KMS-11 (cell line): ENCODE results near the gene ALKBH4.
"Not testable (repeated sequence)": the region's sequence is repeated elsewhere in the genome, so short reads cannot be mapped to it uniquely, and the experiment has no call there.

Source experiments
- H2AFZ ChIP-seq: fragments of 200-600 bp; sonication (generic); 2 replicates; pipeline ENCODE4 v1.6.1; 2016; ENCODE audit warnings: antibody characterized with exemption, mixed run types, low read depth
- H3K27ac ChIP-seq: fragments of 200-600 bp; sonication (generic); 2 replicates; pipeline ENCODE4 v1.6.1; 2016; ENCODE audit warnings: mild to moderate bottlenecking, mixed run types
- H3K27me3 ChIP-seq: fragments of 200-600 bp; sonication (generic); 2 replicates; pipeline ENCODE4 v1.6.1; 2017; ENCODE audit warnings: mild to moderate bottlenecking, low read depth, mixed run types, moderate library complexity; ENCODE audit not compliant: insufficient read depth
- H3K36me3 ChIP-seq: fragments of 200-600 bp; sonication (generic); 2 replicates; pipeline ENCODE4 v1.6.1; 2017; ENCODE audit warnings: mild to moderate bottlenecking, mixed run types; ENCODE audit not compliant: insufficient read depth
- H3K4me1 ChIP-seq: fragments of 200-600 bp; sonication (generic); 2 replicates; pipeline ENCODE4 v1.6.1; 2016; ENCODE audit warnings: mild to moderate bottlenecking, low read depth, mixed run types; ENCODE audit not compliant: poor library complexity, severe bottlenecking
- H3K4me2 ChIP-seq: fragments of 200-600 bp; sonication (generic); 2 replicates; pipeline ENCODE4 v1.7.0; 2016; ENCODE audit warnings: mild to moderate bottlenecking, mixed run types
- H3K4me3 ChIP-seq: fragments of 200-600 bp; sonication (generic); IDR thresholded peaks from 2 replicates; pipeline ENCODE4 v1.6.1; 2017; ENCODE audit warnings: low read depth, low read length, mixed read lengths; ENCODE audit not compliant: insufficient read depth
- H3K79me2 ChIP-seq: fragments of 200-600 bp; sonication (generic); 2 replicates; pipeline ENCODE4 v1.6.1; 2016; ENCODE audit warnings: low read depth, mixed run types; ENCODE audit not compliant: insufficient read depth
- H3K9ac ChIP-seq: fragments of 200-600 bp; sonication (generic); 2 replicates; pipeline ENCODE4 v1.6.1; 2016; ENCODE audit warnings: mild to moderate bottlenecking, mixed run types
- H4K20me1 ChIP-seq: fragments of 200-600 bp; sonication (generic); 2 replicates; pipeline ENCODE4 v1.6.1; 2016; ENCODE audit warnings: mild to moderate bottlenecking, mixed run types; ENCODE audit not compliant: insufficient read depth
- CTCF ChIP-seq: fragments of 200-600 bp; sonication (generic); conservative IDR thresholded peaks from 2 replicates; pipeline ENCODE4 v1.6.1; 2017; ENCODE audit warnings: low read depth, mild to moderate bottlenecking, antibody characterized with exemption, low read length, moderate library complexity, mixed read lengths

Gene ALKBH4

GRCh38 chr7:102410123-102410522 lies 54.5 kb downstream of the ALKBH4 start:
- H2AFZ ChIP-seq = no peak overlapping the region
- no peak overlapping the region for H3K9ac ChIP-seq
- no peak overlapping the region for H3K27ac ChIP-seq
- H3K4me1 ChIP-seq = peaks cover 55% of the 10 kb centered on the region
- no peak overlapping the region for H3K4me2 ChIP-seq
- H3K79me2 ChIP-seq = peaks cover 24% of the 10 kb centered on the region
- H3K27me3 ChIP-seq = no peaks in the 10 kb centered on the region
- no peaks in the 10 kb centered on the region; the same call in 1 of the 2 replicates for H4K20me1 ChIP-seq
- H3K4me3 ChIP-seq = no peak overlapping the region
- H3K36me3 ChIP-seq = peaks cover 5% of the 10 kb centered on the region; the same call in 1 of the 2 replicates
- no peak for TF ChIP-seq CTCF

DNA sequence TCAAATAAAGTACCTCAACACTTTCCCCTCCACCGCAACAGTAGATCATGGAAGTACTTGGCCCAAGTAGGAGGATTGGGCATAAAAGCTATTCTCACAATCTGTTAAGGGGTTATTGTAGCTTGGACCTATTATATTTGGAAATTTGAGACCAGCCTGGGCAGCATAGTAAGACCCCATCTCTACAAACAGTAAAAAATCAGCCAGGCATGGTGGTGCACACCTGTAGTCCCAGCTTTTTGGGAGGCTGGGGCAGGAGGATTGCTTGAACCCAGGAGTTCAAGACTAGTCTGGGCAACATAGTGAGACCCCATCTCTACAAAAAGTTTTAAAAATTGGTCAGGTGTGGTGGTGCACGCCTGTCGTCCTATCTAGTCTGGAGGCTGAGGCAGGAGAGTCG lies 55.3 kb downstream of the ALKBH4 start:
- H3K4me3 ChIP-seq = no peak overlapping the region
- no peak overlapping the region for H3K4me2 ChIP-seq
- peaks cover 24% of the 10 kb centered on the region for H3K79me2 ChIP-seq
- peaks cover 55% of the 10 kb centered on the region for H3K4me1 ChIP-seq
- TF ChIP-seq CTCF = no peak
- no peak overlapping the region for H2AFZ ChIP-seq
- no peaks in the 10 kb centered on the region for H3K27me3 ChIP-seq
- H4K20me1 ChIP-seq = no peaks in the 10 kb centered on the region; the same call in 1 of the 2 replicates
- H3K27ac ChIP-seq = no peak overlapping the region
- H3K36me3 ChIP-seq = peaks cover 5% of the 10 kb centered on the region; the same call in 1 of the 2 replicates
- no peak overlapping the region for H3K9ac ChIP-seq

DNA sequence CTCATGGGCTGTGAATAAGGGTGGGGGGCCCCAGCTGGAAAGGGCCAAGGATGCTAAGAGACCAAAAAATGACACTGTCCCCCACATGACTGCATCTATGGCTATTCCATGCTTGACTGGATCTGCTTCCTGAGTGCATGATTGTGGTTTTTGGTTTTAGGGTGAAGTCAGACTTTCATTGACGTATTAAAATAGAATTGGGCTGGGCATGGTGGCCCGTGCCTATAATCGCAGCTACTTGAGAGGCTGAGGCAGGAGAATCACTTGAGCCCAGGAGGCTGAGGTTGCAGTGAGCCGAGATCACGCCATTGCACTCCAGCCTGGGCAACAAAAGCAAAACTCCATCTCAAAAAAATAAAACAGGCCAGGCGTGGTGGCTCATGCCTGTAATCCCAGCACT lies 56.1 kb downstream of the ALKBH4 start:
- H3K4me1 ChIP-seq = peaks cover 55% of the 10 kb centered on the region
- H3K27me3 ChIP-seq, H3K4me3 ChIP-seq, H3K9ac ChIP-seq, H4K20me1 ChIP-seq, H2AFZ ChIP-seq, H3K27ac ChIP-seq, H3K36me3 ChIP-seq, H3K4me2 ChIP-seq: not testable (repeated sequence)
- peaks cover 16% of the 10 kb centered on the region; the same call in 1 of the 2 replicates for H3K79me2 ChIP-seq

- Histone ChIP-seq H3K27ac (no peak overlapping the region), H3K4me3 (no peak overlapping the region), H3K27me3 (no peaks in the 10 kb centered on the region), H3K9ac (no peak overlapping the region), H3K4me2 (no peak overlapping the region), H3K4me1 (peaks cover 55% of the 10 kb centered on the region), H2AFZ (no peak overlapping the region), H3K36me3 (peaks cover 5% of the 10 kb centered on the region; the same call in 1 of the 2 replicates), H3K79me2 (peaks cover 12% of the 10 kb centered on the region; the same call in 1 of the 2 replicates), H4K20me1 (no peaks in the 10 kb centered on the region; the same call in 1 of the 2 replicates)
- no peak for TF ChIP-seq CTCF
Measured at GRCh38 chr7:102407910-102408309, 56.8 kb downstream of the ALKBH4 start.
